AG09319 (cell line): ENCODE data around the gene CLEC4E.

ENCODE experiments used
- DNase-seq: peaks from one replicate; pipeline ENCODE4 v3.0.0-alpha.2; 2010; ENCODE audit warnings: low read depth; ENCODE audit errors: extremely low read depth
- CTCF ChIP-seq: IDR thresholded peaks from 2 replicates; pipeline ENCODE4 v1.5.1; 2011; ENCODE audit warnings: low read depth, mild to moderate bottlenecking, inconsistent platforms, low read length, moderate library complexity

CLEC4E gene

DNA sequence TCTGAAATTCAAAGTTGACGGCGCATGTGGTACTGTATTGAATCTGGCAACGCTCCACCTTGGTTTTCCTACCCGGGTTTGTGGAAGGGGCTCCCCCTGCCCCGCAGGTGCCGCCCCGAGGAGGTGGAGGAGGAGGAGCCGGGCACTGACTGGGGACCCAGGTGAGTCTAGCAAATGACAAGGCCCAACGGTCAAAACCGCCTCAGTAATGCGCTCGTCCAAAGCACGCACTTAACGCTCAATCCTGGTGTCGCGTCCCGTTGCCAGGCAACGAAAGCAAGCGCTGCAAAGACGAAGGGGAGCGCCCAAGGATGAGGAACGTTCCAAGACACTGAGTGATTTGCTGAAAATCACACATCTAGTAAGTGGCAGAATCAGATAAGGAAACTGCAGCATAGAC is 24.0 kb upstream of the CLEC4E start:
- DNase-seq: no peak
- no peak for TF ChIP-seq CTCF

DNA sequence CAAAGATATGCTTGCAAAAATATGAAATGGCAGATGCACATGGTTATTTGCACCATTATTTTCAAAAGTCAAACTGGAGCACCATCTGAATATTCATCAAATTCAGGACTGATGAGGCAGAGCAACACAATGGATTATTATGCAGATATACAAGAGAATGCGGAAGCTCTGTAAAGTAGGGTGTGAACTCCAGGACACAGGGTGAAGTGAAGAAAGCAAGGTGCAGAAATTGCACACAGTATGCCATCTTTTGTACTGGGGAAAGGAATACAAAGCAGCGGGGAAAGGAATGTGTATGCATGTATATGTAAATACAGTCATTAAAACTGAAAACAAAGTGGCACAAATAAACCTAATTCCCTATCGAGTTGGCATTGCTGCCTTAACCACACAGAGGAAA is 22.7 kb upstream of the CLEC4E start:
- TF ChIP-seq CTCF: no peak
- no peak for DNase-seq

DNA sequence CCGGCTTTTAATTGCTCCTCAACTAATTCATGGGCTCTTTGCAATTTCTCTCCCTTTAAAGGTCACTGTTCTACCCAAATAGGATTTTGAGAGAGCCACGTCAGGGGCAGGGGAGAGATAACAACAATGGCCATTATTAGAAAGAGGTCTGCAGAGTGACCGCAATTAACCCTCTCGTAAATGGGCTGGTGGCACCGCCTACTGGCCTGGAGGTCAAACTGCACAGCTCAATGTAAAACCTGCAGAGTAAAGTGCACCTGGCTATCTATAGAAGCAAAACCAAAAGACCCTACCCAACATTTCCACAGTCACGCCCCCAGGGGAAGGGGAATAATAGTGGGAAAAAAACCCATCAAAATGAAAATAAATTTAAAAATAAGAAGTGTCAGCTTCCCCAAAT is 21.6 kb upstream of the CLEC4E start:
- DNase-seq: no peak

DNA sequence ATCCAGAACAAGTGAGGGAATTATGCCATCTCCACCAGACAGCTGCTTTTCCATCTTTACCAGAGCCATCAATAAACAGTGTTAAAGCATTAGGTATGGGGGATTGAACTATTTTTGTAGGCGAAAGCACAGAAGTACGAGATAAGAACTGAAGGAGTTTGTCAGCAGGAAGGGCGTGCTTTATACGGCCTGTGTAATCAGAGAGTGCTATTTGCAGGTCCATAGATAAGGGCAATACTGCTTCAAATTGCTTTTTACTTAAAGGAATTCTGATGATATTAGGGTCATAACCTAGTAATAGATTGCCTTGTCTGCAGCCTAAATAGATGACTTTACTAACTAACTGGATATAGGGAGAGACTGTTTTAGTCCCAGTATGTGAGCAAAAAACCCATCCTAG is 20.3 kb upstream of the CLEC4E start:
- TF ChIP-seq CTCF: no peak

More for the DNA sequence above, 21.6 kb upstream of the CLEC4E start:
- TF ChIP-seq CTCF: no peak

GRCh38 chr12:8559676-8560075 is 19.0 kb upstream of the CLEC4E start:
- TF ChIP-seq CTCF: no peak
- no peak for DNase-seq

More for the DNA sequence above, 20.3 kb upstream of the CLEC4E start:
- DNase-seq: no peak

DNA sequence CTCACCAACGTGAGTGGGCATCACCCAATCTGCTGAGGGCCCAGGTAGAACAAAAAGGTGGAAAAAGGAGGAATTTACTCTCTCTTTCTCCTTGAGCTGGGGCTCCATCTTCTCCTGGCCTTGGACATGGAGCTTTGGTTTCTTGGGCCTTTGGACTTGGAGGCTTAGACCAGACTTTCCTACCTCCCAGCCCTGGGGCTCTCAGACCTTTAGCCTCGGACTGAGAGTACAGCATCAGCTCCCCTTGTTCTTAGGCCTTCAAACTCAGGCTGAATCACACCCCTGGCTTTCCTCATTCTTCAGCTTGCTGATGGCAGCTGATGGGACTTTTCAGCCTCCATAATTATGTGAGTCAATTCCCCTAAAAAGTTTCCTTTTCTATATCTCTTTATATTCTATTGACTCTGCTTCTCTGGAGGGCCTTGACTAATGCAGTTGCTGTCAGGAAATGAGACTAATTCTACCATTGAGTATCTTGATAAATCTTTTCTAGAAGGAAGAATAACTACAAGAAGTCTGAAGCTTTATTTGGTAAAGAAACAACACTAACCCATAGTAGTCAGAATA is 15.9 kb upstream of the CLEC4E start:
- no peak for DNase-seq
- no peak for TF ChIP-seq CTCF

GRCh38 chr12:8554451-8555195 is 13.9 kb upstream of the CLEC4E start:
- DNase-seq: no peak
- TF ChIP-seq CTCF: no peak
